ENCODE data around the gene SLC25A27. TPM values are rescaled to one million over a fixed set of nuclear protein-coding genes. Genes with fewer than 3 reads are reported as not detected.

Gene SLC25A27
- polyA plus RNA-seq, 2 of the 4 experiments (the other 2 are of a cell fraction): 1.4 to 4.7 TPM

DNA sequence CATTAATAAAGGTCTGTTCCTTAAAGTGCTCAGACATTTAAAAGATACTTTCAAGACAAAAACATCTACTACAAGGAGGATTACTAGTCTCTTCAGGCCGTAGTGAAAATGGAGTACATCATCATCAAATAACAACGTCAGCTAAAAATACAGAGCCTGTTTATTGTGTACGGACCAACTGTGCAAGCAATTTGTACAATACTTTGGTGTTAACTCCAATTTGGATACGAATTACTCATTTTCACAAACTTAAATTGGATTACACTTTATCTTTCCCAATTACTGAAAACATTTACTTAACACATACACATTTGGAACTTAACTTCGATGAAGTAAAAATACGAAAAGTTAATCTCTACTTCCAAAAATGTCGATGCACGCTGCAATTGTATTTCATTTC lies 959 bp upstream of the SLC25A27 start:
- Histone ChIP-seq H3K4me2 (peak overlapping the region; percentile 82), H3K4me3 (peak overlapping the region; percentile 57), H3K27ac (no peak overlapping the region), H3K9me3 (no peaks in the 10 kb centered on the region), H3K4me1 (peaks cover 10% of the 10 kb centered on the region; the same call in 2 of the 3 replicates)
- ATAC-seq (no peak), DNase-seq (ENCODE audit: low read depth in 1 of 2, low spot score in 1 of 2) (no peak), FAIRE-seq (no peak)
- ChIA-PET CTCF (no interaction called here), POLR2A (no interaction called here)
- WGBS (ENCODE audit: missing lambda C conversion rate): 13% methylated on average over 8 of the region's 8 CpGs
- no peak for TF ChIP-seq EP300 (IDR thresholded peaks at IDR 0.05)
- TF ChIP-seq MAFK (IDR thresholded peaks at IDR 0.05; ENCODE audit: partially characterized antibody): peak; percentile 73

DNA sequence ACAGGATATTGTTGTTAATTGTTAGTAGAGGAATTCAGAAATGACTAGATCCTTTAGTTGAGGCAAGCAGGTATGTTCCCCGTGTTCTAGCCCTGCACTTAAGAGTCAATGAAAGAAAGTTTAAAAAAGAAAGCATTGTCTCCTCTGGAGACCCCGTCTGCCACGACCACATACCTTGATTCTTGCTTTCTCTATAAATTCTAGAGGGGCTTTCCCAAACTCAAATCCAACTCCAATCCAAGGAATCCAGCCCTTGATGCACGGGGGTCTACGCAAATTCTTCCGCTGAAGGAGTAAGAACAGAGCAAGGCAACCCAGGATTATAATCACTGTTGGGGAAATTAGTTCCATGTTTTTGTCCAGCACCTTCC lies 558 bp upstream of the SLC25A27 start:
- WGBS (ENCODE audit: missing lambda C conversion rate): 5% methylated on average over 6 of the region's 6 CpGs
- H3K27ac ChIP-seq: peak overlapping the region; percentile 19 to 46; a peak in 3 of 6 replicates
- POLR2A ChIA-PET: no interaction called here
- H3K9me3 ChIP-seq: no peaks in the 10 kb centered on the region
- H3K4me2 ChIP-seq: peak overlapping the region; percentile 82
- peak overlapping the region; percentile 57 for H3K4me3 ChIP-seq
- peak; percentile 28; the same call in 1 of the 2 replicates for TF ChIP-seq RNF2 (IDR thresholded peaks at IDR 0.05; ENCODE audit: borderline replicate concordance, low read depth)
- no peak for TF ChIP-seq FOSL2 (IDR thresholded peaks at IDR 0.05)
- TF ChIP-seq FOSL2 (CRISPR knock-in tag; IDR thresholded peaks at IDR 0.05): no peak
- TF ChIP-seq FOSB (CRISPR knock-in tag; IDR thresholded peaks at IDR 0.05): no peak
- no peak for TF ChIP-seq RCOR1 (IDR thresholded peaks at IDR 0.05; ENCODE audit: low read depth, low read length)
- no peak for TF ChIP-seq JUNB (IDR thresholded peaks at IDR 0.05)
- peak; percentile 41; the same call in 1 of the 2 replicates for TF ChIP-seq CBX8 (IDR thresholded peaks at IDR 0.05)
- DNase-seq (ENCODE audit: low read depth in 1 of 2, low spot score in 1 of 2): no peak
- no peak for ATAC-seq
- CTCF ChIA-PET: no interaction called here
- no peak for FAIRE-seq
- peaks cover 10% of the 10 kb centered on the region; the same call in 2 of the 3 replicates for H3K4me1 ChIP-seq

DNA sequence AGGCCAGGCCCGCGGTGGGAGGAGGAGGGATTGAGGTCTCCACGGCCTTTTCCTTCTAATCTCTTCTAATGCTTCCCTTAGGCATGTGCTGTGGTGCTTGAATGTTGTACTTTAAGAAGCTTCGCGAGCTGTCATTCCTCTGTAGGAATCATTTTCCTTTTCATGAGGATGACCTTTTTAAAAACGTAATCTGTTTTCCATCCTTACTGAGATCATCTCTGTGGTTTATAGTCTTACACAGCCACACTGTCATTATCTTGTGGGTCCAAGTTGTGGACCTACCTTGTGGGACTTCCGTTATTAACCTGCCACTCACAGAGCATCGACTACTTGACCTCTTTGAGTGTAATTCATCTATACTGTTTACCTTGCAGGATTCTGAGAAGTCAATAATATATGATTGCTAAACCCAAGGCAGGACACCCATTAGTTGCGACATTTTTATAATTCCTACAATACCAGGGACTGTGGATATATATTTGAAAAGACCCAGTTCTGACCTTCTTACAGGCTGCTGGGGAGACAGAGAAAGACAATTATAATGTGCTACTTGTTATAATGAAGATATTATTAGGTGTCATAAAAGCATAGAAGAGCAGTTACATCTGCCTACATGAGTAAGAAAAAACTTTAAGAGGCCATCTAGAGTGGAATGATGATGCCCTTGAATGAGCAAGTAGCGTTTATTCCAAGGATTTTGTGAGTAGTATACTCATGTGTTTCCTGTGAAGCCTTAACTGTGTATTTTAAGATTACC lies 842 bp downstream of the SLC25A27 start:
- ChIA-PET POLR2A (no interaction called here), CTCF (no interaction called here)
- Histone ChIP-seq H3K4me2 (peak overlapping the region; percentile 82), H3K9me3 (no peaks in the 10 kb centered on the region), H3K4me3 (peak overlapping the region; percentile 57), H3K27ac (peak overlapping the region in 1 of 2 experiments; percentile 79; a peak in 4 of 6 replicates), H3K4me1 (peaks cover 10% of the 10 kb centered on the region; the same call in 2 of the 3 replicates)
- ATAC-seq (no peak), DNase-seq (ENCODE audit: low read depth in 1 of 2, low spot score in 1 of 2) (no peak), FAIRE-seq (no peak)
- 31% methylated on average over 10 of the region's 10 CpGs for WGBS (ENCODE audit: missing lambda C conversion rate)
- TF ChIP-seq JUNB (IDR thresholded peaks at IDR 0.05) (no peak), HOXA7 (CRISPR knock-in tag; IDR thresholded peaks at IDR 0.05) (no peak), BHLHE40 (IDR thresholded peaks at IDR 0.05; ENCODE audit: low read depth, low read length) (no peak), MAFK (IDR thresholded peaks at IDR 0.05; ENCODE audit: partially characterized antibody) (no peak), EP300 (IDR thresholded peaks at IDR 0.05) (no peak), ESRRA (IDR thresholded peaks at IDR 0.05; ENCODE audit: borderline replicate concordance, low read length) (no peak), CHD4 (IDR thresholded peaks at IDR 0.05; ENCODE audit: borderline replicate concordance) (no peak), CBX8 (IDR thresholded peaks at IDR 0.05) (no peak), HEYL (CRISPR knock-in tag; IDR thresholded peaks at IDR 0.05) (no peak), ZSCAN20 (CRISPR knock-in tag; IDR thresholded peaks at IDR 0.05) (no peak), GATA3 (IDR thresholded peaks at IDR 0.05; ENCODE audit: borderline replicate concordance) (no peak), JUN (IDR thresholded peaks at IDR 0.05) (no peak), EHF (CRISPR knock-in tag; IDR thresholded peaks at IDR 0.05) (no peak)
- TF ChIP-seq, protein P1, sequence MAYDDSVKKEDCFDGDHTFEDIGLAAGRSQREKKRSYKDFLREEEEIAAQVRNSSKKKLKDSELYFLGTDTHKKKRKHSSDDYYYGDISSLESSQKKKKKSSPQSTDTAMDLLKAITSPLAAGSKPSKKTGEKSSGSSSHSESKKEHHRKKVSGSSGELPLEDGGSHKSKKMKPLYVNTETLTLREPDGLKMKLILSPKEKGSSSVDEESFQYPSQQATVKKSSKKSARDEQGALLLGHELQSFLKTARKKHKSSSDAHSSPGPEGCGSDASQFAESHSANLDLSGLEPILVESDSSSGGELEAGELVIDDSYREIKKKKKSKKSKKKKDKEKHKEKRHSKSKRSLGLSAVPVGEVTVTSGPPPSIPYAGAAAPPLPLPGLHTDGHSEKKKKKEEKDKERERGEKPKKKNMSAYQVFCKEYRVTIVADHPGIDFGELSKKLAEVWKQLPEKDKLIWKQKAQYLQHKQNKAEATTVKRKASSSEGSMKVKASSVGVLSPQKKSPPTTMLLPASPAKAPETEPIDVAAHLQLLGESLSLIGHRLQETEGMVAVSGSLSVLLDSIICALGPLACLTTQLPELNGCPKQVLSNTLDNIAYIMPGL (CRISPR knock-in tag; IDR thresholded peaks at IDR 0.05; ENCODE audit: borderline replicate concordance): no peak
- TF ChIP-seq, protein P2, sequence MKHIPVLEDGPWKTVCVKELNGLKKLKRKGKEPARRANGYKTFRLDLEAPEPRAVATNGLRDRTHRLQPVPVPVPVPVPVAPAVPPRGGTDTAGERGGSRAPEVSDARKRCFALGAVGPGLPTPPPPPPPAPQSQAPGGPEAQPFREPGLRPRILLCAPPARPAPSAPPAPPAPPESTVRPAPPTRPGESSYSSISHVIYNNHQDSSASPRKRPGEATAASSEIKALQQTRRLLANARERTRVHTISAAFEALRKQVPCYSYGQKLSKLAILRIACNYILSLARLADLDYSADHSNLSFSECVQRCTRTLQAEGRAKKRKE (CRISPR knock-in tag; IDR thresholded peaks at IDR 0.05; ENCODE audit: low read depth): no peak
- TF ChIP-seq, protein P3, sequence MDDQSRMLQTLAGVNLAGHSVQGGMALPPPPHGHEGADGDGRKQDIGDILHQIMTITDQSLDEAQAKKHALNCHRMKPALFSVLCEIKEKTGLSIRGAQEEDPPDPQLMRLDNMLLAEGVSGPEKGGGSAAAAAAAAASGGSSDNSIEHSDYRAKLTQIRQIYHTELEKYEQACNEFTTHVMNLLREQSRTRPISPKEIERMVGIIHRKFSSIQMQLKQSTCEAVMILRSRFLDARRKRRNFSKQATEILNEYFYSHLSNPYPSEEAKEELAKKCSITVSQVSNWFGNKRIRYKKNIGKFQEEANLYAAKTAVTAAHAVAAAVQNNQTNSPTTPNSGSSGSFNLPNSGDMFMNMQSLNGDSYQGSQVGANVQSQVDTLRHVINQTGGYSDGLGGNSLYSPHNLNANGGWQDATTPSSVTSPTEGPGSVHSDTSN (IDR thresholded peaks at IDR 0.05): no peak
- TF ChIP-seq, protein P4, sequence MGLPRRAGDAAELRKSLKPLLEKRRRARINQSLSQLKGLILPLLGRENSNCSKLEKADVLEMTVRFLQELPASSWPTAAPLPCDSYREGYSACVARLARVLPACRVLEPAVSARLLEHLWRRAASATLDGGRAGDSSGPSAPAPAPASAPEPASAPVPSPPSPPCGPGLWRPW (IDR thresholded peaks at IDR 0.05): no peak
